SK-N-SH (cell line): ENCODE results near the gene MPHOSPH9.
"Not testable (repeated sequence)": the region's sequence is repeated elsewhere in the genome, so short reads cannot be mapped to it uniquely, and the experiment has no call there.

ENCODE experiments used
- EZH2phosphoT487 ChIP-seq: fragments of 200-600 bp; sonication (generic); IDR thresholded peaks from 2 replicates; pipeline ENCODE4 v1.6.1; 2017; ENCODE audit warnings: low read depth, mixed run types, mild to moderate bottlenecking, antibody characterized with exemption, moderate library complexity, borderline replicate concordance
- FOXM1 ChIP-seq: IDR thresholded peaks from 2 replicates; pipeline ENCODE4 v1.4.0; 2012; ENCODE audit warnings: low read depth, mild to moderate bottlenecking
- NRF1 ChIP-seq: IDR thresholded peaks from 2 replicates; pipeline ENCODE4 v1.6.1; 2012; ENCODE audit warnings: low read depth, mild to moderate bottlenecking, low read length
- RCOR1 ChIP-seq: fragments of 150-350 bp; IDR thresholded peaks from 2 replicates; pipeline ENCODE4 v1.6.1; 2017; ENCODE audit warnings: antibody characterized with exemption, low read length
- TF ChIP-seq, protein P1 (sequence below): fragments of 200-600 bp; sonication (generic); IDR thresholded peaks from 2 replicates; pipeline ENCODE4 v1.6.1; 2017; ENCODE audit warnings: antibody characterized with exemption, mild to moderate bottlenecking, moderate library complexity

DNA sequence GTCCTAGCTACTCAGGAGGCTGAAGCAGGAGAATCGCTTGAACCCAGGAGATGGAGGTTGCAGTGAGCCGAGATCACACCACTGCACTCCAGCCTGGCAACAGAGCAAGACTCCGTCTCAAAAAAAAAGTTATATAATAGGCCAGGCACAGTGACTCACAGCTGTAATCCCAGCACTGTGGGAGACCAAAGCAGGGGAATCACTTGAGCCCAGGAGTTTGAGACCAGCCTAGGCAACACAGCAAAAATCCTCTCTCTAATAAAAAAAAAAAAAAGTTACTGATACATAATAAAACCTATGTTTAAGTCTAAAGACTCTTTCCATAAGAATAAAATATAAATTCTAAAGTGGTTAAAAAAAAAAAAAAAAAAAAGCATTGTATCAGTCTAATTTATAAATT, 26.1 kb downstream of the MPHOSPH9 start:
- TF ChIP-seq, protein P1, sequence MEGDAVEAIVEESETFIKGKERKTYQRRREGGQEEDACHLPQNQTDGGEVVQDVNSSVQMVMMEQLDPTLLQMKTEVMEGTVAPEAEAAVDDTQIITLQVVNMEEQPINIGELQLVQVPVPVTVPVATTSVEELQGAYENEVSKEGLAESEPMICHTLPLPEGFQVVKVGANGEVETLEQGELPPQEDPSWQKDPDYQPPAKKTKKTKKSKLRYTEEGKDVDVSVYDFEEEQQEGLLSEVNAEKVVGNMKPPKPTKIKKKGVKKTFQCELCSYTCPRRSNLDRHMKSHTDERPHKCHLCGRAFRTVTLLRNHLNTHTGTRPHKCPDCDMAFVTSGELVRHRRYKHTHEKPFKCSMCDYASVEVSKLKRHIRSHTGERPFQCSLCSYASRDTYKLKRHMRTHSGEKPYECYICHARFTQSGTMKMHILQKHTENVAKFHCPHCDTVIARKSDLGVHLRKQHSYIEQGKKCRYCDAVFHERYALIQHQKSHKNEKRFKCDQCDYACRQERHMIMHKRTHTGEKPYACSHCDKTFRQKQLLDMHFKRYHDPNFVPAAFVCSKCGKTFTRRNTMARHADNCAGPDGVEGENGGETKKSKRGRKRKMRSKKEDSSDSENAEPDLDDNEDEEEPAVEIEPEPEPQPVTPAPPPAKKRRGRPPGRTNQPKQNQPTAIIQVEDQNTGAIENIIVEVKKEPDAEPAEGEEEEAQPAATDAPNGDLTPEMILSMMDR: not testable (repeated sequence)
- not testable (repeated sequence) for TF ChIP-seq RCOR1, EZH2phosphoT487, FOXM1, NRF1
